Activated CD4-positive, CD25-positive, alpha-beta regulatory T cell treated with anti-CD3 and anti-CD28 coated beads, Interleukin-2, amount 50 U/mL, for 16 hours (primary cell): ENCODE measurements around the gene PSD4.

Experiments
- DNase-seq: peaks from one replicate; pipeline ENCODE4 v3.0.0-alpha.2; 2020; ENCODE audit warnings: low read depth, low spot score

Gene PSD4

GRCh38 chr2:113142290-113142689 lies 31.5 kb upstream of the PSD4 start:
- DNase-seq, result no peak

- DNase-seq, result no peak
These were observed 29.5 kb upstream of the PSD4 start for GRCh38 chr2:113144259-113144658.

GRCh38 chr2:113148606-113149552 lies 24.9 kb upstream of the PSD4 start:
- no peak for DNase-seq

- no peak for DNase-seq
These were observed 24.1 kb upstream of the PSD4 start for GRCh38 chr2:113149553-113150257.

GRCh38 chr2:113150258-113150601 lies 23.5 kb upstream of the PSD4 start:
- no peak for DNase-seq

GRCh38 chr2:113155331-113155730 lies 18.4 kb upstream of the PSD4 start:
- no peak for DNase-seq

GRCh38 chr2:113156278-113157117 lies 17.3 kb upstream of the PSD4 start:
- no peak for DNase-seq

GRCh38 chr2:113157118-113157896 lies 16.5 kb upstream of the PSD4 start:
- no peak for DNase-seq

GRCh38 chr2:113157897-113158753 lies 15.6 kb upstream of the PSD4 start:
- no peak for DNase-seq

- no peak for DNase-seq
These were observed 14.8 kb upstream of the PSD4 start for GRCh38 chr2:113158884-113159553.

GRCh38 chr2:113160248-113160647 lies 13.5 kb upstream of the PSD4 start:
- no peak for DNase-seq

- DNase-seq, result no peak
These were observed 12.8 kb upstream of the PSD4 start for GRCh38 chr2:113160962-113161361.

- no peak for DNase-seq
These were observed 11.6 kb upstream of the PSD4 start for GRCh38 chr2:113162173-113162572.

- DNase-seq, result no peak
These were observed 10.9 kb upstream of the PSD4 start for GRCh38 chr2:113162869-113163268.

- no peak for DNase-seq
These were observed 9.4 kb upstream of the PSD4 start for GRCh38 chr2:113164215-113164929.

GRCh38 chr2:113164930-113165585 lies 8.7 kb upstream of the PSD4 start:
- DNase-seq, result no peak

- no peak for DNase-seq
These were observed 7.6 kb upstream of the PSD4 start for GRCh38 chr2:113166187-113166645.
